HG03025 (cell line): ENCODE results near the gene EIF4G3.
"Not testable (repeated sequence)": the region's sequence is repeated elsewhere in the genome, so short reads cannot be mapped to it uniquely, and the experiment has no call there.

Experiments
- ATAC-seq: cut with Tn5 transposase; IDR thresholded peaks from one replicate; pipeline ENCODE4 v1.9.1; 2021; ENCODE audit warnings: mild to moderate bottlenecking, moderate library complexity; ENCODE audit not compliant: unreplicated experiment, low FRiP score

Gene EIF4G3

DNA sequence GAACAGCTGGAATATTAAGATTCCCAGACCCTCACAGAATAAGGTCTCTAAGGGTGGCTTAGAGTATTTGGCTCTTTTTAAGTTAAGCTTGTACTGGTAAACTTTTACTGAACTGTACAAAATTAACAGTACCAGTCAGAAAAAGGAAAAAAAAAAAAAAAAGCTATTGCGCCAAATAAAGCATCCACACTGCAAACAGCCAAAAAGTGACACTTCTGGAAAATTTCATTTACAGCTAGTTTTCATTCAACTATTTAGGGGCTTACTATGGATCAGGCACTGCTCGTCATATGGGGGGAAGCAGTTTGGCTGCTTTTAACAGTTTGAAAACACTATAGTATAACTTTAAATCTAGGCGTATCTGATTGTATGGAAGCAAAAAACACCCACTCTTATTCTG, 139.6 kb downstream of the EIF4G3 start:
- ATAC-seq, result no peak

DNA sequence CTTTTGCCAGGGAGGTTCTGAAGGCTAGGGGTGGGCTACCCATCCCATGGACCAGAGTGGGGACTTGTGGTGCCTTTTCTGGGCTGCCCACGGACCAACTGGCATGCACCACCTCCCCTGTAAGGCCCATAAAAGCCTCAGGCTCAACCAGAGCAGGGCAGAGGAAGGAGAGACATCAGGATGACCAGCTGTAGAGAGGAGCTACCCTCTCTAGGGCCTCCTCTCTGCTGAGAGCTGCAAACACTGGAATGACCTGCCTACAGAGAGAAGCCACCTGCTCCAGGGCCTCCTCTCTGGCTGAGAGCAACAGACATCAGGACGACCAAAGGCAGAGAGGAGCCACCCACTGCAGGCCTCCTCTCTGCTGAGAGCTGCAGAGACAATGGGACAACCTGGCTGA, 140.9 kb downstream of the EIF4G3 start:
- no peak for ATAC-seq

DNA sequence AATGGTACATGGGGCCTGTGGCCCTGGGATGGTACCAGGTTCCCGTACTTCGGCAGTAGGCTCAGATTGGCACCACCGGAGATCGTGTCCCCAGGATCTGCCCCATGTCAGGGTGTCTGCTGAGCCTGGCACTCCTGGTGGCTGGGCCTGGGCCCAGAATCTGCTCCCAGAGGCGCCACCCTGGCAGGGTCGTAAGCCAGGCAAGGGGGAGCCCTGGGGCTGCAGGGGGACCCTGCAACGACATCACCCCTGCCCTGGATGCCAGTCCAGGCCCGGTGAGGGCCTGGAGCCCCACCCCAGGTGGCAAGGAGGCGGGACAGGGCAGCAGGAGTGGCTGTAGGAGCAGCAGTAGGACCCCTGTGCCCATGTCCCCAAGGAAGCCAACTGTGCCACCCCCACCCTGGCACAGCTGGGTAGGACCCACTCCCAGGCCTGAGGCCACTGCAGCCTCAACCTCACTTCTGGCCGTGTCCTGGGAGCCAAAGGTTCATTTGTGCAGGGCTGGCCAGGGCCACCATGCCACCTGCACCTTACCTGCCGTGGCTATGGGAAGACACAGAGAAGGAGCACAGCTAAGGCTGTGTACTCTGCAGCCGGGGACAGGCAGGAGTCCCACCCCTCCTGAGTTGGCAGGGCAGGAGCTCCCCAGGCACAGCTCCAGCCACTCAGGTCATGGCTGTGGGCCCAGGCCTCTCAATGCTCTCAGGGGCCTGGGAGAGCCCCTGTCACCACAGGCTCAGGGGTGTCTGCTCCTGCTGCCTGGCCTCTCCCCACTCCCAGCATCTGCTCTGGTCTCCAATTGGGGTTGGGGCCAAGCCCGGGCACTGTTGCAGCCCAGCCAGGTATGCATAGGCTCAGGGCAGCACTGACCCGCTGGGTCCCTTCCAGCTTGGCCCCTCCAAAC, 141.7 kb downstream of the EIF4G3 start:
- ATAC-seq, result no peak

DNA sequence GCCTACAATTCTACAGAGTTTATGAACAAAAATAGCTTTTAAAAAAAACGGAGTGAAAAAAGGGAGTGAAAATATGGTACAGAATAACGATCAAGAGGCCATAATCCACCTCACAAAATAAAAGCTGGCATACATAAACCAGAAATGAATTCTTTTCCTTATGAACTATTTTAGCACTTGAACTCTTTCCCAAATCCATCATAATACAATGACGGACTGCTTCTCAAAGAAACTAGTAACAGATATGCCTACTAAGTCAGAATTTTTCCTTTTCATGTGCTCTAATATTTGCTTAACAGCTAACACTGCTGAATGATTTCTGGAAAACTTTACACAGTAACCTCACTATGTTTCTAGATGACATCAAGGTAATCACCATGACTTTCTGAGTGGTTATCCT, 144.0 kb downstream of the EIF4G3 start:
- no peak for ATAC-seq

DNA sequence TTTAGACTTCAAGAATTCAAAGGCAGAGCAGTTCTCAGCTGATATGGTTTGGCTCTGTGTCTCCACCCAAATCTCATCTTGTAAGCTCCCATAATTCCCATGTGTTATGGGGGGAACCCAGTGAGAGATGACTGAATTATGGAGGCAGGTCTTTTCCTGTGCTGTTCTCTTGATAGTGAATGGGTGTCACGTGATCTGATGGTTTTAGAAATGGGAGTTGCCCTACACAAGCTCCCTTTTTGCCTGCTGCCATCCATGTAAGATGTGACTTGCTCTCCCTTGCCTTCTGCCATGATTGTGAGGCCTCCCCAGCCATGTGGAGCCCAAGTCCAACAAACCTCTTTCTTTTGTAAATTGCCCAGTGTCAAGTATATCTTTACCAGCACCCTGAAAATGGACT, 146.5 kb downstream of the EIF4G3 start:
- no peak for ATAC-seq

DNA sequence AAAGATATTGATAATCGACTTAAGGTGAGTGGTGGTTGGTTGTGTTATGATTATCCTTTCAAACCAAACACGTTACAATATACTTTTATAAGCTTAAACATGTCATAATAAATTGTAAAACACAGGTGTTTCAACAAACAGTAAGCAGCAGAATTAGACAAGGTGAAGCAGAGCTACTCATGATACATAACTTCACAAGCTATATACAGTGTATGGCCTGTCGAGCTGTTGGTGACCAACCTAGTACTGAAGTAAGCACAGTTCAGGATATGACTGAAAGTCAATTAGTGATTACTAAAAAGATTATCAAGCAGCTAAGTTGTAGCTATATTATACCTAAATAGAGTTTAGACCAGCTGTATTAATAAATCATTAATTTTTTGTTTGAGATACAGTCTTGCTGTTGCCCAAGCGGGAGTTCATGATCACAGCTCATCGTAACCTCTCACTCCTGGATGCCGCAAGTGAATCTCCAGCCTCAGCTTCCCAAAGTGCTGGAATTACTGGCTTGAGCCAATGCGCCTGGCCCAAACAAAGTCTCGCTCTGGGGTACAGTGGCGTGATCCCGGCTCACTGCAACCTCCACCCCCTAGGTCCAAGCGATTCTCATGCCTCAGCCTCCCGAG, 148.1 kb downstream of the EIF4G3 start:
- ATAC-seq, result no peak

DNA sequence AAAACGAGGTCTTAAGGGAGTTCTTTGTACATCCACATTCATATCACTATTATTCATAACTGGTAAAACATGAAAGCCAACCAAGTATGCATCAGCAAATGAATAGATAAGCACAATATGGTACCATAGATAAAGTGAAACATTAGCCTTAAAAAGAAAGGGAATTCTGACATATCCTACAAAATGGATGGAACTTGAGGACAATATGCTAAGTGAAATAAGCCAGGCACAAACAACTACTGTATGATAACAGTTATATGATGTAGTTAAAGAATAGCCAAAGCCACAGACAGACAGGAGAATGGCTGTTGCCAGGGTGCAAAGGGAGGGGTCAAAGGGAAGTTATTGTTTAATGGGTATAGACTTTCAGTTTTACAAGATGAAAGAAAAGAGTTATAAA, 148.9 kb downstream of the EIF4G3 start:
- ATAC-seq, result no peak

DNA sequence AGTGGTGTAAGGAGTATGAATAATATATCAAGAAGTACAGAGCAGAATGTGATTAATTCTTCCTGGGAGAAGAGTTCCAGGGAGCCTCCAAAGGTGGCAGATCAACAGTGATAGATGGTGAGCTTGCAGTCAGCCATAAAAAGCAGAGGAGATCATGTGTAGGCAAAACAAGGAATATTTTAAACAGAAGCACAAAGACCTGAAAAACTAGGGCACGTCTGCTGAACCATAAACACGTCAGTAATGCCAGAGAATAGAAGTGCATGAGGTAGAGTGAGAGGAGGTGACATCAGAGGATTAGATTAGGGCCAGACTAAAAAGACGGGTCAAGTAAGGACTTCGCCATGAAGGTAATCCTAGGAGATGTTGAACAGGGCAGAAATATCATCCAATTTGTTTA, 151.8 kb downstream of the EIF4G3 start:
- no peak for ATAC-seq

DNA sequence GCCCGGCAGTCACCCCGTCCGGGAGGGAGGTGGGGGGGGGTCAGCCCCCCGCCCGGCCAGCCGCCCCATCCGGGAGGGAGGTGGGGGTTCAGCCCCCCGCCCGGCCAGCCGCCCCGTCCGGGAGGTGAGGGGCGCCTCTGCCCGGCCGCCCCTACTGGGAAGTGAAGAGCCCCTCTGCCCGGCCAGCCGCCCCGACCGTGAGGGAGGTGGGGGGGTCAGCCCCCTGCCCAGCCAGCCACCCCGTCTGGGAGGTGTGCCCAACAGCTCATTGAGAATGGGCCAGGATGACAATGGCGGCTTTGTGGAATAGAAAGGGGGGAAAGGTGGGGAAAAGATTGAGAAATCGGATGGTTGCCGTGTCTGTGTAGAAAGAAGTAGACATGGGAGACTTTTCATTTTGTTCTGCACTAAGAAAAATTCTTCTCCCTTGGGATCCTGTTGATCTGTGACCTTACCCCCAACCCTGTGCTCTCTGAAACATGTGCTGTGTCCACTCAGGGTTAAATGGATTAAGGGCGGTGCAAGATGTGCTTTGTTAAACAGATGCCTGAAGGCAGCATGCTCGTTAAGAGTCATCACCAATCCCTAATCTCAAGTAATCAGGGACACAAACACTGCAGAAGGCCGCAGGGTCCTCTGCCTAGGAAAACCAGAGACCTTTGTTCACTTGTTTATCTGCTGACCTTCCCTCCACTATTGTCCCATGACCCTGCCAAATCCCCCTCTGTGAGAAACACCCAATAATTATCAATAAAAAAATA, 152.4 kb downstream of the EIF4G3 start:
- ATAC-seq, result not testable (repeated sequence)

DNA sequence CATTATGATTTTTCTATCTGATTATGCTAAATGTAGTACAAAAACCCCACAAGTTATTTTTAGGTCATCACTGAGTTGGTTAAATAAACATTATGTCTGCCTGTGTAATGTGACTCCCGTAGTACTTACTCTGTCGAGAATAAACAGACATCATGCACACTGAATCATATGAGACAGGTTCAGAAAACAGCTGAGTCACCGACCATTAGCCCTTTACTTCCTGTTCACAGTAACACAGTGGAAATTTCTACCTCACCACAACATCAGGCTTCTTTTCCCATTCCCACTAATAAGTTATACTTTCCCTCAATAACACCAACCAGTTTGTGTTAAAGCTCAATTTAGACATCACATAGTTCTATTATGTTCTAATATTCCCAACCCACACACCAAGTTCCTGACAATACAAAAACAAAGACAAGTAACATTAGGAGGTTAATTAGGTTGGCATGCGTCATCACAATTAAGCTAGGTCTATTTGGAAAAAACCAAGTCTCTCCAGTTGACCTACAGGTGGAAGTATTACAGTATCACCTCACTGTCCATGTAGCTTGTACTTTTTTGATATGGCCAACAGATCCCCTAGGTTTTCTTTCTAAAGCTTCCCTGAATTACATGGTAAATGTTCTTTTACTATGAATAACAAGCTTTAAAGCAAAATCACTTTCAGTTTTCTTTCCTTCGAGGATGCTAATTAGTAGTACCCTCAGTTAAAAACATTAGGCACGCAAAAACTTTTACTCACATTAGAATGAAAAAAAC, 154.2 kb downstream of the EIF4G3 start:
- ATAC-seq, result no peak

DNA sequence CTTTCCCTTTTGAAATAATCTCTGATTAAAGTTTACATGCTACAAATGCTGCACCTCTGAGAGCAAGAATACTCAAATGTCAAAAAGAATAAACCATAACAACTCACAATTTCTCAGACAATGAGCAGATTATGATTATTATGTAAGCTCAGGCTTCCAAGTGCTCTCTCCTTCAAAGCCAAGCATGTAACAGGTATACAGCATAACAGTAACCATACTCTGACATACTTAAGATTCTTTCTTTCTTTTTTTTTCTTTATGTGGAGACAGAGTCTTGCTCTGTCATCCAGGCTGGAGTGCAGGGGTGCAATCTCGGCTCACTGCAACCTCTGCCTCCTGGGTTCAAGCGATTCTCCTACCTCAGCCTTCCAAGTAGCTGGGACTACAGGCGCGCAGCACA, 155.4 kb downstream of the EIF4G3 start:
- ATAC-seq, result no peak

DNA sequence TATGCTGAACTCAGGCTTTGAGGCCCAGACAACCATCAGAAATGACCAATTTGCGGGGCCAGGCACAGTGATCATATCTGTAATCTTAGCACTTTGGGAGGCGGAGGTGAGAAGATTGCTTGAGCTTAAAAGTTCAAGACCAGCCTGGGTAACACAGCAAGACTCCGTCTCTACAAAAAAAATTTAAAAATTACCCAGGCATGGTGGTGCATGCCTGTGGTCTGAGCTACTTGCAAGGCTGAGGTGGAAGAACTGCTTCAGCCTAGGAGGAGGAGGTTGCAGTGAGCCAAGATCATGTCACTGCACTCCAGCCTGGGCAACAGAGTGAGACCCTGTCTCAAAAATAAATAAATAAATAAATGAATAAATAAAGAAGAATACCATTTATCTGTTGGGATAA, 156.5 kb downstream of the EIF4G3 start:
- no peak for ATAC-seq

DNA sequence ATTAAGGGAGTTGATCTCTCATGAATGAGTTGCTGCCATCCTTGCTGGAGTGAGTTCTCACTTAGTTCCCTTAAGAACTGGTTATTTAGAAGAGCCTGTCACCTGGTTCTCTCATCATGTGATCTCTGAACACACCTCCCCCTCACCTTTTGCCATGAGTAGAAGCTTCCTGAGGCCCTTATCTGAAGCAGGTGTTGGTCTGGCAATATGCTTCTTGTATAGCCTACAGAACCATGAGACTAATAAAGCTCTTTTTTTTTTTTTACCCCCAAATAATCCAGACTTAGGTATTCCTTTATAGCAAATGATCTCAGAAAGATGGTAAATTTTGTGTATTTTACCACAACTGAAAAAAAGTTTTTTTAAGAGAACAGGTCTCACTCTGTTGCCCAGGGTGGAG, 158.0 kb downstream of the EIF4G3 start:
- no peak for ATAC-seq

DNA sequence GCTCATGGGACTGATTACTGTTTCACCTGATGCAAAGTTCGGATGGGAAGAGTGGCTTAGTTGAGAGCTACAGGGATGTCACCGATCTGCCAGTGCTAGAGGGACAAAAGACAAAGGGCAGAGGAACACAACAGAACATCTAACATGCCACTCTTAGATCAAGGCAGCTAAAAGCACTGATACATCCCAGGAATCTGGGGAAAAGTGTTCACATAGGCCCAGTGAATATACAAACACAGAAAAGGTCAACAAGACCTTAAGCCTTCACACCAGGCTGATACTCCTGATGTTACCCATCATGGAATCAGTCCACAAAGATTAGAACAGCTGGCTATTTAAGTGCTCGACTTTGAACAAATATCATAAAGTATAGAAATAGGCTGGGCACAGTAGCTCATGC, 163.2 kb downstream of the EIF4G3 start:
- no peak for ATAC-seq

DNA sequence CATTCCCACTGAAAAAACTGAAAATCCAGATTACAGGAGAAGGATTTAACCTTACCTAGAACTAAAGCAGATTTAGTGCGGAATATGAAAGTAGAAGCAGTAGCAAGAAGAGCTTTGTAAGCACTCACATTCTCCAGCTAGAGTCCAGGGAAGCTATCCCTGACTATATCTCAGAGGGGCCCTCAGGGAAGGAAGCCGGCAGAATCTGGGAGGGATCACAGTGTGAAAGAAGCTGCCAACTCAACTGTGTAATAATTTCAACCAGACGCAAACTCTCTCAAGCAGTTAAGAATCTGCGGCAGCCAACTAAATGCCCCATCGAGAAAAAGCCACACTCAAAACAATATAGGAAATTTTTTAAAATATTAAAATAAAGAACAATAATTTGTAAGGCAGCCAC, 163.8 kb downstream of the EIF4G3 start:
- no peak for ATAC-seq

DNA sequence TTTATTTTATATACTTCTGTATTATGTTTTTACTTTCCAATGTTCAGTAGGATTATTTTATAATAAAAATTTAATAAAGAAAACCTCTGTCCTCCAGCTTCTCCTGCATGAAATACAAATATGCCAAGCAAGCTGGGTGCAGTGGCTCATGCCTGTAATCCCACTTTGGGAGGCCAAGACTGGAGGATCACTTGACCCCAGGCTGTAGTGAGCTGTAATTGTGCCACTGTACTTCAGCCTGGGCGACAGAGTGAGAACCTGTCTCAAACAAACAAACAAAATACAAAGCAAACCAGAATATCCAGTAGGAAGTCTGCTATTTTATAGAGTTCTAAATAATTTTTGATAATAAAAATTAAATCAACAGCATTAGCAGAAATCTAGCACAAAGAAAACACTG, 168.8 kb downstream of the EIF4G3 start:
- ATAC-seq, result no peak

DNA sequence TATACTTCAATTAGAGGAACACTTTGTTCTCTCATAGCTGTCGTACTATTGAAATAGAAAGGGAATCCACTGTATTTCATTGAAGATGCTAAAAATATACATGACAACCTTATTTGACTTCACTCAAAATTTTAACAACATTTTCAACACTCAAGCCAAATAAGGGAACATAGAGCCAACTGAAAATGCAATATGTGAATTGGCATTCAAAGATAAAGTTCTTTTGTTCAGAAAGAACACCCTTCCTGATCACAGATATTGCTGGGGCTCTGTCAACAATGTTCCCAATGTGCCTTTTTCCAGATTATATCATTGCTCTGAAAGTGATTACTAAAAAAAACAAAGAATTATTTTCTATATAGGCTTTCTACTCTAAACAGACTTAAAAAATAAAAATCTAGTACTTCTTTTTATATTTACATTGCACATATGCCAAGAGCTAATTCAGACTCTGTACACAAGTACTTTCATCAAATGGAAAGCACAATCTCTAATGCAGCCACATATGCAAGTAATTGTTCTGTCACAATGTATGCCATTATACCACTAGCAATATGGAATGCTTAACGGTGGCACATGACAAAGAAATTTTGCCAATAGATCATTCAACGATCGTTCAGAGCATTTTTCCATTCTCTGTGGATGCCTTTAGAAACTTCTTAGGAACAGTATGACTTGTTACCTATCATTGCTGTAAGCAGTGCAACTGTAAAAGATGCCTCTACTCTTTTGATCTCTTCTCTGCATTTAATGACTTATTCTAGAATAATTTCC, 171.0 kb downstream of the EIF4G3 start:
- ATAC-seq, result no peak

DNA sequence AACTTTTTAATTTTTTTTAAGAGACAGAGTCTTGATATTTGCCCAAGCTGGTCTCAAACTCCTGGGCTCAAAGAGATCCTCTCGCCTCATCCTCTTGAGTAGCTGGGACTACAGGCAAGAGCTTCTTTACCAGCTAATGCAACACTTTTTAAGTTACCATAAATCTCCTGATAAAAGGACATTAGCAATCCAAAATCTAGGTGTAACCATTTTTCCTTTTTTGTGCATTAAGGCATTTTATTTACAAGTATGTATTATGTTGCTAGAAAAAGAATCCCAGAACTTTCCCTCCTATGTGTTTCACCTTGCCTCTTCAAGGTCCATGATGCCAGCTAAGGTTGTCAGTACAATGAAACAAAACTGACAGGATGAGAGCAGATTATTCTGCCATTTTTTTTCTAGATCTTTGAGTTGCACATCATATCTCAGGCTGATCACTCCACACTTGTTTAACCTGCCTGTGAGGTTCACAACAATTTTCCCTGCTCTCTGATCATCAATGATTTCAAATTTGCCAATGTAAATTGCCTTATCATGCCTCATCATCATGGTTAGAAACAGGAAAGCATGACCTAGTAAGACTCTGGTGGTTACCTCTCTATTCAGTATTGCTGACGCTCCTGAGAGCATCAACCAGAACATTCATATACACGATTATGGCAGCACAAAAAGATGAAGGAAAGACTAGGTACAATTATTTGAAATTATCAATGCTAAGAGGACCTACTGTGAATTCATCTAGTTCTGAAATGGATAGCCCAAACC, 173.2 kb downstream of the EIF4G3 start:
- no peak for ATAC-seq

DNA sequence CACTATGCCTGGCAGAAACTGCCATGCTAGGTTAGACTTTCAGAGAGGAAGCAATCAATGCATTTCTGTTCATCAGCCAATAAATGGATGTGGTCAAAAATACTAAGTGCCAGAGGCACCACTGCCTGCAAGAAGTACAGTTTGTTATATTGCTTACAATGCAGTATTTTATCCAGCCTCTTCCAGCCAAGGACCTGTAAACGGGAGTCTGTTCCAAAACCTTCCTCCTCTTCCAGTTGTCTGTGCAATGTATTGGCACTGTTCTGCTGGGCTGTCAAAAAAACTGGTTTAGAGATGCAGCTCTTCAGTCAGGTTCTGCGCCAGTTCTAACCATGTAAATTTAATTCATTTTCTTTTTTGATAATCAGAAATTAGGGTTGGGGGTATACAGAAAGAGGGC, 175.7 kb downstream of the EIF4G3 start:
- no peak for ATAC-seq
